RWPE2 (cell line): ENCODE results near the gene PPARA.

Source experiments
- ATAC-seq: fragments of 200-7000 bp; cut with Tn5 transposase; 3 replicates; pipeline ENCODE4 v1.9.1; 2021; ENCODE audit warnings: low read depth
- DNase-seq: peaks from one replicate; pipeline ENCODE4 v3.0.0-alpha.2; 2020; ENCODE audit warnings: low spot score
- H3K27ac ChIP-seq: fragments of 450-650 bp; 2 replicates; pipeline ENCODE4 v1.5.1; 2017; ENCODE audit warnings: mild to moderate bottlenecking; ENCODE audit not compliant: poor library complexity, severe bottlenecking
- H3K27me3 ChIP-seq: fragments of 250-450 bp; sonication (Bioruptor Pico); 2 replicates; pipeline ENCODE4 v1.5.1; 2021; ENCODE audit warnings: mild to moderate bottlenecking, moderate library complexity; ENCODE audit not compliant: insufficient read depth, poor library complexity, severe bottlenecking
- H3K36me3 ChIP-seq: fragments of 250-450 bp; sonication (Bioruptor Pico); 2 replicates; pipeline ENCODE4 v1.5.1; 2020; ENCODE audit warnings: low read depth, mild to moderate bottlenecking, moderate library complexity
- H3K4me1 ChIP-seq: fragments of 250-450 bp; sonication (Bioruptor Pico); 2 replicates; pipeline ENCODE4 v1.5.1; 2021; ENCODE audit warnings: mild to moderate bottlenecking, moderate library complexity; ENCODE audit not compliant: insufficient read depth, poor library complexity, severe bottlenecking
- H3K4me3 ChIP-seq: fragments of 250-450 bp; sonication (Bioruptor Pico); 2 replicates; pipeline ENCODE4 v1.5.1; 2021; ENCODE audit warnings: mild to moderate bottlenecking, moderate library complexity; ENCODE audit not compliant: severe bottlenecking
- H3K9me3 ChIP-seq: fragments of 250-450 bp; sonication (Bioruptor Pico); 2 replicates; pipeline ENCODE4 v1.5.1; 2021; ENCODE audit warnings: mild to moderate bottlenecking, moderate library complexity; ENCODE audit not compliant: severe bottlenecking
- TF ChIP-seq, protein P1 (sequence below): fragments of 450-650 bp; IDR thresholded peaks from one replicate; pipeline ENCODE4 v1.5.1; 2017; ENCODE audit warnings: mild to moderate bottlenecking, moderate library complexity; ENCODE audit not compliant: poor library complexity, severe bottlenecking

Gene PPARA

DNA sequence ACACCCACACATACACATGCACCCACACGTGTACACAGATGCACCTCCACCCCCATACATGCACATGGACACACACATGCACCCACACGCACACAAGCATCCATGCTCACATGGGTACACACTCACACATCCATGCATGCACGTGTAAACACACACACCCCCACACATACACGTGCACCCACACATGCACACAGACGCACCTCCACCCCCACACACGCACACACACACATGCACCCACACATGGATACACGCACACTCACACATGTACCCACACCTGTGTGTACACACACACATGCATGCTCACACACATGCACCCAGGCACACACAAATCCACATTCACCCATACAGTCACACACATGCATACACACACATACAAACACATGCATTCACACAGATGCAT lies 75.3 kb downstream of the PPARA start:
- Histone ChIP-seq H3K36me3 (no peaks in the 10 kb centered on the region), H3K9me3 (no peaks in the 10 kb centered on the region), H3K4me1 (no peaks in the 10 kb centered on the region), H3K27ac (no peak overlapping the region), H3K27me3 (no peaks in the 10 kb centered on the region), H3K4me3 (no peak overlapping the region)
- no peak for ATAC-seq
- DNase-seq = no peak
- TF ChIP-seq, protein P1, sequence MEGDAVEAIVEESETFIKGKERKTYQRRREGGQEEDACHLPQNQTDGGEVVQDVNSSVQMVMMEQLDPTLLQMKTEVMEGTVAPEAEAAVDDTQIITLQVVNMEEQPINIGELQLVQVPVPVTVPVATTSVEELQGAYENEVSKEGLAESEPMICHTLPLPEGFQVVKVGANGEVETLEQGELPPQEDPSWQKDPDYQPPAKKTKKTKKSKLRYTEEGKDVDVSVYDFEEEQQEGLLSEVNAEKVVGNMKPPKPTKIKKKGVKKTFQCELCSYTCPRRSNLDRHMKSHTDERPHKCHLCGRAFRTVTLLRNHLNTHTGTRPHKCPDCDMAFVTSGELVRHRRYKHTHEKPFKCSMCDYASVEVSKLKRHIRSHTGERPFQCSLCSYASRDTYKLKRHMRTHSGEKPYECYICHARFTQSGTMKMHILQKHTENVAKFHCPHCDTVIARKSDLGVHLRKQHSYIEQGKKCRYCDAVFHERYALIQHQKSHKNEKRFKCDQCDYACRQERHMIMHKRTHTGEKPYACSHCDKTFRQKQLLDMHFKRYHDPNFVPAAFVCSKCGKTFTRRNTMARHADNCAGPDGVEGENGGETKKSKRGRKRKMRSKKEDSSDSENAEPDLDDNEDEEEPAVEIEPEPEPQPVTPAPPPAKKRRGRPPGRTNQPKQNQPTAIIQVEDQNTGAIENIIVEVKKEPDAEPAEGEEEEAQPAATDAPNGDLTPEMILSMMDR = no peak

DNA sequence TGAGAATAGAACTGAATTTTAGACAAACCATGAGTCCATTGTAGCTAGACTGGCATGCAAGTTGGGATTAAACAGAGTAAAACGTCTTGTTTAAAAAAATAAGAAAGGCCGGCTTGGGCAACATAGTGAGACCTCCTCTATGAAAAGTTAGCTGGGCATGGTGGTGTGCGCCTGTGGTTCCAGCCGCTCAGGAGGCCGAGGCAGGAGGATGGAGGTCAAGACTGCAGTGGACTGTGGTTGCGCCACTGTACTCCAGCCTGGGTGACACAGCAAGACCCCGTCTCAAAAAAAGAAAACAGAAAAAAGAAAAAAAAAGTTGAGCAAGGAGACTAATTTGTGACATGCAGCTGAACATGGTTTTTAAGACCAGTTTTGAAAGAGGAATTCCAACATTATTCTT lies 76.3 kb downstream of the PPARA start:
- no peaks in the 10 kb centered on the region for H3K9me3 ChIP-seq
- TF ChIP-seq, protein P1 = no peak
- no peaks in the 10 kb centered on the region for H3K27me3 ChIP-seq
- DNase-seq (no peak), ATAC-seq (no peak)
- H3K27ac ChIP-seq = no peak overlapping the region
- no peaks in the 10 kb centered on the region for H3K4me1 ChIP-seq
- no peak overlapping the region for H3K4me3 ChIP-seq
- H3K36me3 ChIP-seq = no peaks in the 10 kb centered on the region

DNA sequence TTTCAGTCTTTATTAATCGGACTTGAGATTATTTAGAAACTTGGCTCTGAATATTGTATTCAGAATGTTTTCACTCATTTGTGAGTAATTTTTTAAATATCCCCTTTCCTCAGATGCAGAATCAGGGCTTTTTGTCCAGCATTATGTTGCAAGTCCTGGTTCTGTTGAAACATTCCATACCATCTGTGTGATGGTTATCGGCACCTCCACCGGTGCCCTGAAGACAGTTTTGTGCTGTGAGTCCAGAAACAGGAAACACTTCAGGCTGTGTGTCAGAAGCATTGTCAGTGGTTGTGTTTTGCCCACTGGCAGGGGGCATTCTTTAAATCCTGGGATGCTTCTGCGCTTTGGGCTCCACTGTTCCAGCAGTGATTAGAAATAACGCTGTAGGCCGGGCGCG lies 79.4 kb downstream of the PPARA start:
- TF ChIP-seq, protein P1 = no peak
- Histone ChIP-seq H3K9me3 (no peaks in the 10 kb centered on the region), H3K36me3 (no peaks in the 10 kb centered on the region), H3K4me3 (no peak overlapping the region), H3K4me1 (no peaks in the 10 kb centered on the region), H3K27me3 (no peaks in the 10 kb centered on the region), H3K27ac (no peak overlapping the region)
- ATAC-seq (no peak), DNase-seq (no peak)

DNA sequence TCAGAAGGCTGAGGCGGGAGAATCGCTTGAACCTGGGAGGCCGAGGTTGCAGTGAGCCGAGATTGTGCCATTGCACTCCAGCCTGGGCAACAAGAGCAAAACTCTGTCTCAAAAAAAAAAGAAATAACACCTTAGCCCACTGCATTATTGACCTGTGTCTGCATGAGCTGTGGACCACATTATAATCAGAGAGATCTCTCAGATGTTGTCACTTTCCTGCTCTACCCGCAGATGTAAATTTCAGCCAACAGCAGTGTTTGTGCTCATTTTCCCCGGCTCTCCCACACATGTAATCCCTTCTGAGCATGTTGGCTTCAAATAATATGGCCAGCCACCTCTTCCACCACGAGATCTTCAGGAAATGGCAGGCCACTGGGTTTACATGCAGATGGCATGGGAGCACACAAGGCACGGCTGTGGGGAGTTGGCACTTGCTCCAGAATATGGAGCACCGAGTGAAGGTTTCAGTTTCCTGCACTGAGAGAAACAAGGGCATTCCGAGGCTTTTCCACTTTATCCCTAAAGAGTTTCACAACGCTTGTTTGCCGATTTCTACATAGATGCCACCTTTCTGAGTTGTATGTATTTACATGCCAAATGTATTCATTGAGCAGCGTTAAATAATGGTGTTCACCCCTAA lies 80.1 kb downstream of the PPARA start:
- ATAC-seq (no peak), DNase-seq (no peak)
- TF ChIP-seq, protein P1 = no peak
- no peaks in the 10 kb centered on the region for H3K36me3 ChIP-seq
- H3K27me3 ChIP-seq = no peaks in the 10 kb centered on the region
- H3K9me3 ChIP-seq = no peaks in the 10 kb centered on the region
- H3K27ac ChIP-seq = no peak overlapping the region
- H3K4me1 ChIP-seq = no peaks in the 10 kb centered on the region
- H3K4me3 ChIP-seq = no peak overlapping the region

DNA sequence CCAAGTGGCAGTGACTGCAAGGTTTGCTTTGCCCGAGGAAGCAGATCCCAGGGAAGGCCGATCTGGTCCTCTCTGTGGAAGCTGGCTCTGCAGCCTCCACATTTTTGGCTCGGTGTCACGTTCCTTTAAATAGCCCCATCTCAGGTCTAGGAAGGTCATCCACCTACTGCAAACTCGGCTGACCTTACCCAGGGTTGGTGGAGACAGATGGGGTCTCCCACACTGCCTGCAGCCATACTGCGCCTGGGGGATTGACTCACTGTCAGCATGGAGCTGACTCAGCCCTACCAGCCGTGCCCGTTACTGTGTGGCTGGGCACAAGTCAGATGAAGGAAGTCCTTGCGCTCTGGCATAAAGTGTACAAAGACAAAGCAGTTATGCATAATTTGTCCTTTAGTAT lies 82.9 kb downstream of the PPARA start:
- ATAC-seq (peak; percentile 66), DNase-seq (no peak)
- TF ChIP-seq, protein P1 = no peak
- Histone ChIP-seq H3K4me1 (no peaks in the 10 kb centered on the region), H3K9me3 (no peaks in the 10 kb centered on the region), H3K27ac (no peak overlapping the region), H3K4me3 (no peak overlapping the region), H3K36me3 (no peaks in the 10 kb centered on the region), H3K27me3 (no peaks in the 10 kb centered on the region)
